Prostate gland (tissue), 2 donors: ENCODE measurements around the gene SPRR1B.

Source experiments
- POLR2A ChIP-seq: fragments of 450-650 bp; IDR thresholded peaks from one replicate; pipeline ENCODE4 v1.6.1; 2016; ENCODE audit warnings: antibody characterized with exemption, mild to moderate bottlenecking
- POLR2AphosphoS5 ChIP-seq: sonication (generic); formaldehyde crosslinking; IDR thresholded peaks from one replicate; pipeline ENCODE4 v1.6.1; 2017; ENCODE audit warnings: antibody characterized with exemption
- TF ChIP-seq, protein P1 (sequence below), 4 experiments: fragments of 200-600 bp in 2 of 4; fragments of 450-650 bp in 2 of 4; sonication (generic) in 2 of 4; IDR thresholded peaks; 1 replicate in 3 of 4; 2 replicates in 1 of 4; pipeline ENCODE4 v1.5.1; 2016 to 2019; ENCODE audit warnings: antibody characterized with exemption in 4 of 4, mild to moderate bottlenecking in 2 of 4, moderate library complexity in 2 of 4

DNA sequence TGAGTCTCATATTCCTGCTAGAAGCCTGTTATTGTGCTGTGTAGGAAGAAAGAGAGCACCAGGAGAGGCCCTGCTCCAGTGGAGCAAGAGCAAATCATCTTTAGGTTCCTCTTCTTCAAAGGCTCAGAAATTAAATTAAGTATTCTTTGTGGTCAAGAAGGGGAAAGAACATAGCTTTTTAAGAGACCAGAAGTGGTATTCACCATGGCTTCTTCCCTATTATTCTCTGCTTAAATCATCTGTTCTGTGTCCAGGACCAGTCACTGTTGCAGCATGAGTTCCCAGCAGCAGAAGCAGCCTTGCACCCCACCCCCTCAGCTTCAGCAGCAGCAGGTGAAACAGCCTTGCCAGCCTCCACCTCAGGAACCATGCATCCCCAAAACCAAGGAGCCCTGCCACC, 1.1 kb downstream of the SPRR1B start:
- TF ChIP-seq, protein P1, sequence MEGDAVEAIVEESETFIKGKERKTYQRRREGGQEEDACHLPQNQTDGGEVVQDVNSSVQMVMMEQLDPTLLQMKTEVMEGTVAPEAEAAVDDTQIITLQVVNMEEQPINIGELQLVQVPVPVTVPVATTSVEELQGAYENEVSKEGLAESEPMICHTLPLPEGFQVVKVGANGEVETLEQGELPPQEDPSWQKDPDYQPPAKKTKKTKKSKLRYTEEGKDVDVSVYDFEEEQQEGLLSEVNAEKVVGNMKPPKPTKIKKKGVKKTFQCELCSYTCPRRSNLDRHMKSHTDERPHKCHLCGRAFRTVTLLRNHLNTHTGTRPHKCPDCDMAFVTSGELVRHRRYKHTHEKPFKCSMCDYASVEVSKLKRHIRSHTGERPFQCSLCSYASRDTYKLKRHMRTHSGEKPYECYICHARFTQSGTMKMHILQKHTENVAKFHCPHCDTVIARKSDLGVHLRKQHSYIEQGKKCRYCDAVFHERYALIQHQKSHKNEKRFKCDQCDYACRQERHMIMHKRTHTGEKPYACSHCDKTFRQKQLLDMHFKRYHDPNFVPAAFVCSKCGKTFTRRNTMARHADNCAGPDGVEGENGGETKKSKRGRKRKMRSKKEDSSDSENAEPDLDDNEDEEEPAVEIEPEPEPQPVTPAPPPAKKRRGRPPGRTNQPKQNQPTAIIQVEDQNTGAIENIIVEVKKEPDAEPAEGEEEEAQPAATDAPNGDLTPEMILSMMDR (IDR thresholded peaks at IDR 0.05), result no peak
- no peak for TF ChIP-seq POLR2A
- no peak for TF ChIP-seq POLR2AphosphoS5
